Stimulated activated CD4-positive, alpha-beta T cell treated with anti-CD3 and anti-CD28 coated beads, Interleukin-4, amount 100 ng/mL, for 4 hours (primary cell): ENCODE results near the gene H2AZ2.
"Not testable (repeated sequence)": the region's sequence is repeated elsewhere in the genome, so short reads cannot be mapped to it uniquely, and the experiment has no call there.

ENCODE experiments used
- DNase-seq, 2 experiments: peaks; one replicate each; pipeline ENCODE4 v3.0.0-alpha.2; 2020

H2AZ2 gene

DNA sequence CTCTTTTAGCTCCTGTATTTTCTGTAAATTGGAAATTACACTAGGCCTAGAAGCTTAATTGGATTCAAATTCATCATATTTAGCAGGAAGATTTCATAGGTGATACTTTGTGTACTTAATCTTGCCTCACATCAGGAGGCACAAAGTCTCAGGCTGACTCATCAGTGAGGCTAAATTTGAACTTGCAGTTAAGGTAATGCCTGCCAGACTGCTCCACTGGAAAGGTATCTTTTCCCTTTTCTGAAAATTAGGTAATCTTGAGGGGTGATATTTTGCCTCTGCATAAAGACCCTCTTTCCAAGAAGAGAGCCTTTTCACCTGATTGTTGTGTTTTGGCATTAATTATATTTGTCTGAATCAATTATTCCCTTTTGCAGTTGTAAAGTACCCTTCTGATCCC, 36.8 kb downstream of the H2AZ2 start:
- no peak for DNase-seq

DNA sequence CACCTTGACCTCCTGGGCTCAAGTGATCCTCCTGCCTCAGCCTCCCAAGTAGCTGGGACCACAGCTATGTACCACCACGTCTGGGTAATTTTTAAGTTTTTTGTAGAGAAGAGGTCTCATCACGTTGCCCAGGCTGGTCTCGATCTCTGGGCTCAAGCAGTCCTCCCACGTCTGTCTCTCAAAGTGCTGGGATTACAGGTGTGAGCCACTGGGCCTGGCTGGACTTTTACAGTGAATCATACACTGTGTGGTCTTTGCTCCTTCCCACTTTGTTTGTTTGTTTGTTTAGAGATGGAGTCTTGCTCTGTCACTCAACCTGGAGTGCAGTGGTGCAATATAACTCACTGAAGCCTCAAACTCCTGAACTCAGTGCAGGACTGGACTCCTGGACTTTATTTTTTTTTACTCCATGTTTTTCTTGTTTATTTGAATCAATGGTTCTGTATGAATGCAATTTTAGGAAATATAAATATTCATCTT, 38.9 kb downstream of the H2AZ2 start:
- DNase-seq: no peak

DNA sequence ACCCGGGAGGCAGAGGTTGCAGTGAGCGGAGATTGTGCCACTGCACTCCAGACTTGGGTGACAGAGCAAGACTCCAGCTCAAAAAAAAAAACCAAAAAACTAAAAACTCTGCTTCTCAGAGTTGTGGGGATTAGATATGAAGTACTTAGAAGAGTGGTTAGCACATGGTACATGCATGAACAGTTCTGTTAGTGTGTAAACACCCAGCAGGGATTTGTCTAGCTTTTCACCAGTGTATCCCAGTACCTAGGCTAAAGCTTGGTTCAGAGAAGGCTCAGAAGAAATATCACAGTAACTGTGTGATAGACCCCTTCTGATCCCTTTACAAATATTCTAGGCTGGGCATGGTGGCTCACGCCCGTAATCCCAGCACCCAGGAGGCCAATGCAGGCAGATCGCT, 41.9 kb downstream of the H2AZ2 start:
- DNase-seq: no peak

DNA sequence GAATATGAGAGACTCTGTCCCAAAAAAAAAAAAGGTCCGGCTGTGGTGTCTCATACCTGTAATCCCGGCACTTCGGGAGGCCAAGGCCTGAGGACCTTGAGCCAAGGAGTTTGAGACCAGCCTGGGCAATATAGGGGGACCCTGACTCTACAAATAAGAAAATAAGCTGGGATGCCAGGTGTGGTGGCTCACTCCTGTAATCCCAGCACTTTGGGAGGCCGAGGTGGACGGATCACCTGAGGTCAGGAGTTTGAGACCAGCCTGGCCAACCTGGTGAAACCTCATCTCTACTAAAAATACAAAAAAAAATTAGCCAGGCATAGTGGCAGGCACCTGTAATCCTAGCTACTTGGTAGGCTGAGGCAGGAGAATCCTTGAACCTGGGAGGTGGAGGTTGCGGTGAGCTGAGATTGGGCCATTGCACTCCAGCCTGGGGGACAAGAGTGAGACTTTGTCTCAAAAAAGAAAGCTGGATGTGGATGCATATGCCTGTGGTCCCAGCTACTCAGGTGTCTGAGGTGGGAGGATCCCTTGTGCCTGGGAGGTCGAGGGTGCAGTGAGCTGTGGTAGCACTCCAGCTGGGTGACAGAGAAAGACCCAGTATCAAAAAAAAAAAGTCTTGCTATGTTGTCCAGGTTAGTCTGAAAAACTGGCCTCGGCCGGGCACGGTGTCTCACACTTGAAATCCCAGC, 43.9 kb downstream of the H2AZ2 start:
- DNase-seq: not testable (repeated sequence)

DNA sequence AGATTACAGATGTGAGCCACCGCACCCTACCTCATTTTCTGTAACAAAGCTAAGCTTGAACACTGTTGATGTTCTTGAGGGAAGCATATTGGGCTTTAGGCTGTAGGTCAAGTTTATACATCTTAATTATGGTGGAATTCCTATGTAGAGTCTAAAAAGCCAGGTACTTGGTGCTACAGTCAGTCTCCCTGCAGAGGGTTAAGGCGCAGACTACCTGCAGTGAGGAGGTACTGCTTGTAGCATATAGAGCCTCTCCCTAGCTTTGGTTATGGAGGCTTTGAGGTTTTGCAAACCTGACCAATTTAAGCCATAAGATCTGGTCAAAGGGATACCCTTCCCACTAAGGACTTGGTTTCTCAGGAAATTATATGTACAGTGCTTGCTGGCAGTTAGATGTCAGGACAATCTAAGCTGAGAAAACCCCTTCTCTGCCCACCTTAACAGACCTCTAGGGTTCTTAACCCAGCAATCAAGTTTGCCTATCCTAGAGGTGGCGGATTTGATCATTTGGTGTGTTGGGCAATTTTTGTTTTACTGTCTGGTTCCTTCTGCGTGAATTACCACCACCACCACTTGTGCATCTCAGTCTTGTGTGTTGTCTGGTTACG, 45.4 kb downstream of the H2AZ2 start:
- no peak for DNase-seq

DNA sequence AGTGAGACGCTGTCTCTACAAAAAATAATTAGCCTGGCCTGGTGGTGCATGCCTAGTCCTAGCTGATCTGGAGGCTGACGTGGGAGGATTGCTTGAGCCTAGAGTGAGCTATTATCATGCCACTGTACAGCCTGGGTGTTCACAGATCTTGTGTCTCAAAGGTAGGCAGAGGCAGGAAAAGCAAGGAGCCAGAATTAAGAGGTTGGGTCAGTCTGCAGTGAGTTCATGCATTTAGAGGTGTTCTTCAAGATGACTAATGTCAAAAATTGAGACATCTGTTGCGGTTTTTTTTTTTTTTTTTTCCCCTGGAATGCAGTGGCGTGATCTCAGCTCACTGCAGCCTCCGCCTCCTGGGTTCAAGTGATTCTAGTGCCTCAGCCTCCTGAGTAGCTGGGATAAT, 46.0 kb downstream of the H2AZ2 start:
- no peak for DNase-seq

DNA sequence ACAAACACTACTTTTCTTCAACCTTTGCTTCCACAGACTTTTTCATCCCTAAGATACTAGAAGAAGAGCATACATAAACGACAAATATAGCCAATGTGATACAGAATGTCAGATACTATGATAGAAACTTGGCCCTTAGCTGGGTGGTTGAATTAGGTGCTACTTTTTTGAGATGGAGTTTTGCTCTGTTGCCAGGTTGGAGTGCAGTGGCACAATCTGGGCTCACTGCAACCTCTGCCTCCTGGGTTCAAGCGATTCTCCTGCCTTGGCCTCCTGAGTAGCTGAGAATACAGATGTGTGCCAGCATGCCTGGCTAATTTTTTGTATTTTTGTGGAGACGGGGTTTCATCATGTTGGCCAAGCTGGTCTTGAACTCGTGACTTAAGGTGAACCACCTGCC, 47.9 kb downstream of the H2AZ2 start:
- no peak for DNase-seq

DNA sequence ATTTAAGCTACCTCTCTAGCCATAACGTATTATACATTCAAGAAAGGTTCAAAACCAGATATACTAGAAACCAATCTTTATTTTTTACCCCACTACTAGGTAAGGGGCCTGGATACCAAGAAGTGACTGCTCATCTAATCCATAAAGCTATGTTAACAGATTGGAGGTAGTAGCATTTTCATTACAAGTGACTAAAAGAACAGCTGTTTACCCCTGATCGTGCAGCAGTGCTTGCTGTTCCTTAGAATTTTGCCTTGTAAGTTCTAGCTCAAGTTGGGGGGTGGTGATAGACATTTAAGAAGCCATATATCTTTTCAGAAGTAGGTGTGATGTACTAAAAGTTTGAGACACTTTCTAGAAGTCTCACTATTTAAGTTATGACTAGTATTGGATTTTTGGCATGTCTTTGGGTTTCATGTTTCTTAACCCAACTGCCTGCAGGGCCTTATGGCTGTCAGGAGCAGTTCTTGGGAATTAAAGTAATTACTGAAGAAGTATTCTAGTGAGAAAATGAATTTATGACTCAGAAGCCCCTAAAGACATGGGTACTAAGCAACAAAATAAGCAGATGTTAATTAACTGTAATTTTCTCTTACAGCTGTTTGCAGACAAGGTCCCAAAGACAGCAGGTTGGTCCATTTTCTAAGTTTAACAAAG, 49.1 kb downstream of the H2AZ2 start:
- no peak for DNase-seq

DNA sequence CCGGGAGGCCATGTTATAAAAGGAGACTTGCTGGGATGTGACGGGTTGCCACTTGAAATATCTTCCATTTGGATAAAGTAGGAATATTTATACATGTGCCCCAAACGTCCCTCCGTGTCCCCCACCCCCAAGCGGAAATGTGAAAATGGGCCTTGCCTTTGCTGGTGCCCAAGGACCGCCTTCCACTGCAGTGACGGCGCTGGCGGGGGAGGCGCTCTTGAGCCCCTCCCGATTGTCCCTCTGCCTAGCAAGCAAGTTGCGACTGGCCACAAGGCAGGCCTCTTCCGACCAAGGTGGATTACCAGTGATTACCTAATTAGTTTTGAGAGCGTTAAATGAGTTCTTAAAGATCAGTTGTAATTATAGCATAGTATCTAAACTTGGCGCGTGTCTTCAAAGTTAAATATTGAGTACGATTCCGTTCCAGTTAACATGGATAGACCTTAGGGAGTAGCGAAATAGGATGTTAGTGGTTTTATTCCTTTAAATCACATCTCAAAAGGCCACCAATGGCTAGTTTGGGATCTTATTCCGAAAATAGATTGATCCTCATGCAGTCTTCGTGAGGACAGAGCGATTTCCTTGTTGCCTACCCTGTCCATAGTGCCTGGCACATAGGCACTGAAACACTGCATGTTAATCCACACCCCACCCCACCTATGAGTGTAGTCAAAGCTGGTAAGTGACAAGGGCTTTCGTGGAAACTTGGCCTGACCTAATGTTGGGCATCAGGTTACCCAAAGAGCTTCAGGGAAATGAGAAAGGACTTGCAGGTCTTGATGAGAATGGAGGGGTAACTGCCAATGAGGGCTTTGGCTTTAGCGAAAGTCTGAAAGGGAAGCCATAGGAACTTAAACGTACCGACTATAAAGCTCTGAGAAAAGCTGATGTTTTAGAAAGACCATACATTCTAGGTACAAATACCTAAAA, 50.3 kb downstream of the H2AZ2 start:
- peak; percentile 74 to 81 for DNase-seq

DNA sequence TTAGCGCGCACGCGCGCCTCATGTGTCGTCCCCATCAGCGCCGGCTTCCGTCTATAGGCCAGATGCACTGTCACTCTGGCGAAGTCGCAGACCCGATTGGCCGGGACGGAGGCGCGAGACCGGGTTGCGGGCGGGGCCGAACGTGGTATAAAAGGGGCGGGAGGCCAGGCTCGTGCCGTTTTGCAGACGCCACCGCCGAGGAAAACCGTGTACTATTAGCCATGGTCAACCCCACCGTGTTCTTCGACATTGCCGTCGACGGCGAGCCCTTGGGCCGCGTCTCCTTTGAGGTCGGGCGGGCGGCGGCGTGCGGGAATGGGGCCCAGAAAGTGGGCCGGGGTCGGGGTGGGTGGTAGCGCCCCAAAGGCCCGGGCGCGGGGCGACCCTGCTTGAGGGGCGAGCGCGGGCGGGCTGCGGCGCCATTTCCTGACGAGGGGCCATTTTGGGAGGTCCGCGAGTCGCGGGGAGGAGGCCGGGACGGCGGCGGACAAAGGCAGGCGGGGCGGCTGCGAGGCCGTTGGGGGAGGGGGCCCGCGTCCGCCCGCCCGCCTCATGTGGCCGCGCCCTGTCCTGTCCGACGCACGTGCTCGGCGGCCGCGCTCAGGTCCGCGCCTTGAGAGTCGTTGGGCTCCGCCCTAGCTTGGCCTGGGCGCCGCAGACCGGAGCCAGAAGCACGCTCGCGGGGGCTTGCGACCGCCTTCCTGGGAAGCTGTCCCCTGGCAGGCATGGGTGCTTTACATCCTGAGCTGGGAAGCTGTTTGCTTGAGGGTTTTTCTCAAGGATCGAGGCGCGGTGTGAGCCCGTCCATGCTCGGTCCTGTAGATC, 51.2 kb downstream of the H2AZ2 start, which contains the start of gene PPIA:
Gene PPIA, plus strand, starts transcription at position 178 of the 825 bp plus-strand sequence. Its CDS starts 44 bp downstream, at position 222.
- peak; percentile 97 to 99 for DNase-seq

DNA sequence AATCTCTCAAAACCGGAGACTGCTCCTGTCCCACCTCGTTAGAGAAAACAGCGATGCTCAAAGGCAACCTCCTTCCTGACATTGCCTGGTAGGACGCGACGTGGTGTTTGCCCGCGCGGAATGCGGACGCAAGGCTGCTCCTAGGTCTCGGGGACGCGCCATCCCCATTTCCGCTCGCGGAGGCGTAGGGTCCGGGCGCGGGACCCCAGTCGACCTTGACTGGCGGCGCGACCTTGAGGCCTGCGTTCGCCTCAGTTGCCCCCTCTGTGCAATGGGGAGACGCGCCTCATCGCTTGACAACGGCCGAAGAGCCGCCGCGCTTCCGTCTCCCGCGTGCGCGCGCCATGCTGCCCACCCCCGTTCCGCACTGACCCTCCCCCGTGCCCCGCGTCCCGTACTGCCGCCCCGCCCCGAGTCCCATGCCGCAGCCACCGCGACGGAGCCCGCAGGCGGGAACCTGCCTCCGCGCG, 51.8 kb downstream of the H2AZ2 start:
- no peak for DNase-seq

DNA sequence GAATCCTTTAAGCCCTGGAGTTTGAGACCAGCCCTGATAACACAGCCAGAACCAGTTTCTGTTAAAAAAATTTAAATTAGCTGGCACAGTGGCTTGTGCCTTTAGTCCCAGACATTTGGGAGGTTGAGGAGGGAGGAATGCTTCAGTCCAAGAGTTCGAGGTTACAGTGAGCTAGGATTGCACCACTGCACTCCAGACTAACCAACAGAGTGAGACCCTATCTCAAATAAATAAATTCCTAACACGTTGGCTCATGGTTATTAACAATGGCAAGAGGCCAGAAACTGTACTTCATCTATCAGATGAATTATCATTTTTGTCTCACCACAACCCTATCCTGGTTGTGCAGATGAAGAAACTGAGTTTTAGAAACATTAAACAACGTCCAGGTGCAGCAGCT, 53.6 kb downstream of the H2AZ2 start:
- DNase-seq: no peak

DNA sequence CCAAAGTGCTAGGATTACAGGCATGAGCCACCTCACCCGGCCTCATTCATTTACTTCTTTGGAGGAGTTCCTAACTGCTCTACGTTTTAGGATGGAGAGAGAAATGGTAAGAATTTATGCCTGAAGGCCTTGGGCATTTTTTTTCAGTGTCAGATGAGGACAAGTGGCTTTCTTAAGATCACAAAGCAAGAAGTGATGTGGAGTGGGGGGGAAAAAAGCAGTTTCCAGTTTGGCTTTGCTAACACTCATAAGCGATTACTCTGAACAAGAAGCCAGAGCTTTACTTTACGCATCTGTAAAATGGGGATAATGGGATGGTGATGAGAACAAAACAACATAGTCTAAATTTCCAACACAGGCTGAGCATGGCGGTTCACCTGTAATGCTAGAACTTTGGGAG, 54.0 kb downstream of the H2AZ2 start:
- no peak for DNase-seq

DNA sequence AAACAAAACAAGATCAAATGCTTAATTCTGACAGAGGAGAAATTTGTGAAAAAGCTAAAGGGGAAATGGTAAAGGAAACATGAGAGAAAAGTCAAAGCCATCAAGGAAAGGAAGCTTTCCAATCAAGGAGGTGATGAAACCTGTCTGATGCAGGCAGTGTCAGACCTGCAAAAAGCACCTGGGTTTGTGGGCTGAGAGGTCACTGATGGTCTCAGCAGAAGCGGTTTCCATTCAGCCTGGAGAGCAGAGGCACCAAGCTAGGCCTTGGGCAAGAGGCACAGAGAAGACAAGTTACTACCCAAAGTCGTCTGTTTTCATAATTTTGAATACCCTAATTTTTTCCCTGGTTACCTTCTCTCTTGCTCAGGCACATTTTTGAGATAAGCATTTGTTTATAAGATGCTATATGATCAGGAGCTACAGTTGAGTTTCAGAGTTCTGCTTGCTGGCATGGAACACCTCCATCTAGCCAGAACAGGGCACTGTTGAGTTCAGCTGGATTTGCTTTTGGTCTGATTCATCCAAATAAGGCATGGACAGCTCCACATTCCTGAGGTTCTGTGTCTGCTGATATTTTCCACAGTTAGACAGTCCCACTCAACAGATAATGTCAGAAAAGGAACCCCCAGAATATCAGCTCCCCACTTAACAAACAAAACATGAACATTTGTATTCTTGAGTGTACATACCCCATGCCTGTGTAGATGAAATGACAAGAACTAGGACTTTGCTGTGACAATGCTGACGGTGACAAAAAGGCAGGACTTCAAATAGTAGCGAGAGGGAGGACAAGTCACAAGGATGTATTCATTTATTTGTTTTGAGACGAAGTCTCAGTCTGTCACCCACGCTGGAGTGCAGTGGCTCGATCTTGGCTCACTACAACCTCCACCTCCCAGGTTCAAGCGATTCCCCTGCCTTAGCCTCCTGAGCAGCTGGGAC, 56.3 kb downstream of the H2AZ2 start:
- no peak for DNase-seq

DNA sequence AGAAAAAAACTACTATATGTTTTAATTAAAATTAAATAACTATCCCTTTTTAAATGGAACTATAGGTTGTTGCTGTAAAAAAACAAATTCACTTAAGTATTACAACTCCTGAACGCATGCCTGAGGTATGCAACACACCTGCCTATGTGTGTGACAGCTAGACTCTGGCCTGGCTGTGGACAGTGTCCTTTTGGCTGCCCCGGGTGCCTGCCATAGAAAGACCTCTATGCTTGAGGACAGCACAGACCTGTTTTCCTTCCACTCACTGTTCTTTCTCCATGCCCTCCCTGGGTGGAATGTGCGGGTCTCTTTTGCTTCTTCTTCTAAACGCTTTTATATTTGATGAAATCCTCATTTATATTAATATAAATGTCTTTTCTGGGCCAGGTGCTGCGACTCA, 57.9 kb downstream of the H2AZ2 start:
- no peak for DNase-seq

DNA sequence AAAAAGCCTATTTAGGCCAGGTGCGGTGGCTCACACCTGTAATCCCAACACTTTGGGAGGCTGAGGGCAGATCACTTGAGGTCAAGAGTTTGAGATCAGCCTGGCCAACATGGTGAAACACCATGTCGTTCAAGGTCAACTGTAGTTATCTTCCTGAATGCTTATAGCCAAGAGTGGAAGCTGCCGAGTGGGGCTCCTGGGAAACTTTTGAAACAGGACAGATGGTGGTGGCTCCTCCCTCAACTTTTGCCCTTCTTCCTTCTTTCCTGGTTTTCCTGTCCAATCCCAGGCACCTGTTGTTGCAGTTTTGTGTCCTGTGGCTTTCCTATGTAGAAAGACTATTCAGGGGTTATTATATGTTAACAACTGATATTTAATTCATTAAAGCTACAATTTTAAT, 60.1 kb downstream of the H2AZ2 start:
- DNase-seq: no peak

DNA sequence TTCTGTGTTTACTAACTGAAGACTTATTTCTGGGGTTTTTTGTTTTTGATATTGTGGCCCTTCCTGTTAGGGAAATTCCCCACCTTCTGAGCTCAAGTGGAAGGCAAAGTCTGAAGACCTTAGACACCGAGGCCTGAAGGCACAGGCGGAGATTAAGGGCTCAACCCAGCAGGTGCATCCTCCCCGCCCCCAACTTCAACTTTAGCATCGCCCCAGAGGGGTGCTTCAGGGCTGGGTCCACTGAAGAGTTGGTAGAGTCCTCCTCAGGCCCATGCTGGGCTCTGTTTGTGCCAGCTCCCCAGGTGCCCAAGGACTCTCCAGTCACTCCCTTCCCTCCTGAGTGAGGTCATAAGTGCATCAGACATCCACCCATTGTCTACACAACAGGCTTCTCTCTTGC, 60.8 kb downstream of the H2AZ2 start:
- DNase-seq: no peak

DNA sequence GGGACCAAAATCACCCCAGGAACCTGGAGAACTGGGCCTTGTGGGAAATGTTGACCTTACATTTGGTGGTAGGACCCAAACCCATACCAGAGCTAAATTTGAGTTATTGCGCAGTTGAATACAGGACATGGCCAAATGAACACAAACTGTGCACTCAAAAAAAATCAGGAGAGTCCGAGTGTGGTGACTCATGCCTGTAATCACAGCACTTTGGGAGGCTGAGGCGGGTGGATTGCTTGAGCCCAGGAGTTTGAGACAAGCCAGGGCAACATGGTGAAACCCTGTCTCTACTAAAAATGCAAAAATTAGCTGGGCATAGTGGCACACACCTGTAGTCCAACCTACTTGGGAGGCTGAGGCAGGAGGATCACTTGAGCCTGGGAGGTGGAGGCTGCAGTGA, 62.7 kb downstream of the H2AZ2 start:
- not testable (repeated sequence) for DNase-seq

DNA sequence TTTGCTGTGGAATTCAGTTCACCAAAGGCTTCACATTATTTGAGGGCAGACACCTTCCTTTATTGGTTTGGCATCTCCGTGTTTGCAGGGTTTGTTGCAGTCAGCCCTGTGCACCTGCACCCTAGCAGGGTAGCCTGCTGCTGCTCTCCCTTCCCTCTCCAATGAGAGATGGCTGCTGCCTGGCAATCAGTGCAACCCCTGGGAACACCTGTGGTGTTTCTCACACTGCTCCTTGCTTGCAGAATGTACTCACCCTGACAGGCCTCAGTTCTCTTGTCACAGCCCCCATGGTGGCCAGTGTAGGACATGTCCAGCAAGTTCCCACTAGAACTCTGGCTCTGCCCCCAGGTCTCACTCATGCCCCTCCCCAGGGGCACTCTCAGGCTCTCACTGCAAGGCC, 63.5 kb downstream of the H2AZ2 start:
- DNase-seq: no peak

DNA sequence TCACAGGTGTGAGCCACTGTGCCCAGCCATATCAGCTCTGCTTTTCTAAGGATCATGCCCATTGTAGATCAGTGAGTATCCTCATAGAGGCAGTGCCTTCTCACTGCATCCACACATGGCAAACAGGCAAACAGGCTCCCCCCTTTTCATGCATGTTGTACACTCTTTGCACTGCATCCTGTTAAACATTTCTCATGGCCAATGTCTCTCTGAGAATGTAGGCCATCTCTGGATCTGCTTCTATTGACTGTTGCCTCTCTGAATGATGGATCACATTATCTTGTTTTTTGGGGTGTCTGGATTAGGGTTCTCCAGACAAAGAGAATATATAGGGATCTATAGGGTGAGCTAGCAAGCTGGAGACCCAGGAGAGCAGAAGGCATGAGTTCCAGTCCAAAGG, 64.5 kb downstream of the H2AZ2 start:
- no peak for DNase-seq

DNA sequence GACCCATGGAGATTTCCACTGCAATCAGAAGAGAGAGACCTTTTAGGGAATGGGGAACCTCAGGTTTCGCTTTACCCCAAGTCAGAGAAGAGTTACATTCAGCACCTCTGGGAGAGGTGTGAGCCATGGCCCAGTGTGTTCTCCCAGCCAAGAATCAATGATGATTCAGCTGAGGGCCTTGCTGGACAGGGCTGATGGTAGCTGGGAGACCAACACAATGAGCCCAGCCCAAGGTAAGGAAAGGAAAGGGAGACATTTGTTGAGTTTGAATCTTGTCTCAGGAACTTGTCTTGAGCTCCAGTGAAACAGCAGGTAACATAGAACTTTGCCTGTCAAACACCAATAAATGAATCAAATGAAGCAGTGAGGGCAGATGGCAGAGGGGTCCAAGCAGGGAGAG, 65.4 kb downstream of the H2AZ2 start:
- no peak for DNase-seq
